ENCODE results near the gene LRRC2. TPM values are rescaled to one million over a fixed set of nuclear protein-coding genes. Genes with fewer than 3 reads are reported as not detected.
"Not testable (repeated sequence)": the region's sequence is repeated elsewhere in the genome, so short reads cannot be mapped to it uniquely, and the experiment has no call there.

The LRRC2 gene
- total RNA-seq, 1 donor from 2014 or later, result not detected

DNA sequence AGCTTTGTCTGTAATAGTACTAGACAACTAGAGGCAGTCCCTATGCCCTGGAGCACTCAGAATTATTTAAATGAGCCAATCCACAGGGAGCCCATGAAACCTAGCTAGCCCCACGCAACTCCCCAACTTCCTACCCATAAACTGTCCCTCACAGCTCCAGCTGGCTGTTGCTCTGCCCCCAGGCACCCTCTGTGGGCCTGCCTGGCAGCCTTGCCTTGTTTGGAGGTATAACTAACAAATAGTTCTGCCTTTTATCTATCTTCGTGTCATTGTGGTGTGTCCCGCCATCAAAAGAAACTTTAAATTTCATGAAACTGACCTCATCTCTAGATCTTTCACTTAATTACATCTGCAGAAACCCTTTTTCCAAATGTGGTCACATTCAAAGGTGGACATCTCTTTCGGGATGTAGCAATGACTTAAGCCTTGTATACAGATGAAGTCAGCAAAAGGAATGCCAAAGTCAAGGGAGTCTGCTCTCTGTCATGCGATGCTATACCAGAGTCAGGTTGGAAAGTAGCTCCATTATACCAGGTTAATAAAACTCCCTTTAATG lies 70.1 kb downstream of the LRRC2 start:
- Mint-ChIP-seq H3K4me1 (ENCODE audit: low read depth) (peaks cover 5% of the 10 kb centered on the region), H3K27ac (no peak overlapping the region), H3K27me3 (peaks cover 3% of the 10 kb centered on the region), H3K36me3 (ENCODE audit: insufficient read depth) (peaks cover 1% of the 10 kb centered on the region), H3K9me3 (ENCODE audit: low read depth) (no peaks in the 10 kb centered on the region), H3K4me3 (ENCODE audit: low read depth) (no peak overlapping the region)
- DNase-seq (ENCODE audit: low spot score, unreplicated experiment), result no peak
- TF ChIP-seq, protein P1, sequence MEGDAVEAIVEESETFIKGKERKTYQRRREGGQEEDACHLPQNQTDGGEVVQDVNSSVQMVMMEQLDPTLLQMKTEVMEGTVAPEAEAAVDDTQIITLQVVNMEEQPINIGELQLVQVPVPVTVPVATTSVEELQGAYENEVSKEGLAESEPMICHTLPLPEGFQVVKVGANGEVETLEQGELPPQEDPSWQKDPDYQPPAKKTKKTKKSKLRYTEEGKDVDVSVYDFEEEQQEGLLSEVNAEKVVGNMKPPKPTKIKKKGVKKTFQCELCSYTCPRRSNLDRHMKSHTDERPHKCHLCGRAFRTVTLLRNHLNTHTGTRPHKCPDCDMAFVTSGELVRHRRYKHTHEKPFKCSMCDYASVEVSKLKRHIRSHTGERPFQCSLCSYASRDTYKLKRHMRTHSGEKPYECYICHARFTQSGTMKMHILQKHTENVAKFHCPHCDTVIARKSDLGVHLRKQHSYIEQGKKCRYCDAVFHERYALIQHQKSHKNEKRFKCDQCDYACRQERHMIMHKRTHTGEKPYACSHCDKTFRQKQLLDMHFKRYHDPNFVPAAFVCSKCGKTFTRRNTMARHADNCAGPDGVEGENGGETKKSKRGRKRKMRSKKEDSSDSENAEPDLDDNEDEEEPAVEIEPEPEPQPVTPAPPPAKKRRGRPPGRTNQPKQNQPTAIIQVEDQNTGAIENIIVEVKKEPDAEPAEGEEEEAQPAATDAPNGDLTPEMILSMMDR (IDR thresholded peaks at IDR 0.05; ENCODE audit: unreplicated experiment), result no peak

DNA sequence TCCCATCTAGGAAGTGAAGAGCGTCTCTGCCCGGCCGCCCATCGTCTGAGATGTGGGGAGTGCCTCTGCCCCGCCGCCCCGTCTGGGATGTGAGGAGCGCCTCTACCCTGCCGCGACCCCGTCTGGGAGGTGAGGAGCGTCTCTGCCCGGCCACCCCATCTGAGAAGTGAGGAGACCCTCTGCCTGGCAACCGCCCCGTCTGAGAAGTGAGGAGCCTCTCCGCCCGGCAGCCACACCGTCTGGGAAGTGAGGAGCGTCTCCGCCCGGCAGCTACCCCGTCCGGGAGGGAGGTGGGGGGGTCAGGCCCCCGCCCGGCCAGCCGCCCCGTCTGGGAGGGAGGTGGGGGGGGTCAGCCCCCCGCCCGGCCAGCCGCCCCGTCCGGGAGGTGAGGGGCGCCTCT lies 71.6 kb downstream of the LRRC2 start:
- not testable (repeated sequence) for DNase-seq (ENCODE audit: low spot score, unreplicated experiment); H3K27me3 Mint-ChIP-seq; H3K36me3 Mint-ChIP-seq (ENCODE audit: insufficient read depth); H3K4me3 Mint-ChIP-seq (ENCODE audit: low read depth); H3K9me3 Mint-ChIP-seq (ENCODE audit: low read depth); H3K4me1 Mint-ChIP-seq (ENCODE audit: low read depth); H3K27ac Mint-ChIP-seq

DNA sequence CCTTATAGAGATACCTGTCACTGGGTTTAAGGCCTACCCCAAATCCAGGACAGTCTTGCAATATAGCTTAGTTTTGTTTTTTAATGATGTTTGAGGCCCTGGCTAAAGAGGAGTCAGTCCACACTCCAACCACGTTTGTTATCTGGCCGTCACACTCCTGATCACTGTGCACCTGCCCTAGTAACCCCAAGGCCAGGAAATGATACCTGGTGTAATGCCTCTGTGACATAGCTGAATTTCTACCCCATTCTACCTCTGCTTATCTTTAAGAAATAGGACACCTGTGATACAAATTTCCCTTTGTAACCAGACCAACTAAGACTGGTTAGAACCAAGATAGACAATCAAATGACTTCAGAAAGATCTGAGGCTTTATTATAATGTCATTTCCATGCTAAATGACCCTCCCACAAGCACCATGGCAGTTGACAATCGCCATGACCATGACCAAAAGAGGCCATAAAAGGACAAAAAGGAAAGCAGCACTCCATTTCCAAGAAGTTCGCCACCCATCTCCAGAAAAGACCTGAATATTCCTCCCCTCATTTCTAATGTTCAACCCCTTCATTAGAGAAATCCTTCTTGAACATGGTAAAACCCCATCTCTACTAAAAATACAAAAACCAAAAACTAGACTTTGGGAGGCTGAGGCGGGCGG lies 73.1 kb downstream of the LRRC2 start:
- Mint-ChIP-seq H3K27ac (no peak overlapping the region), H3K27me3 (peaks cover 3% of the 10 kb centered on the region), H3K9me3 (ENCODE audit: low read depth) (no peaks in the 10 kb centered on the region), H3K4me3 (ENCODE audit: low read depth) (no peak overlapping the region), H3K4me1 (ENCODE audit: low read depth) (peaks cover 11% of the 10 kb centered on the region), H3K36me3 (ENCODE audit: insufficient read depth) (peaks cover 1% of the 10 kb centered on the region)
- TF ChIP-seq, protein P1 (IDR thresholded peaks at IDR 0.05; ENCODE audit: unreplicated experiment), result no peak
- DNase-seq (ENCODE audit: low spot score, unreplicated experiment), result no peak

DNA sequence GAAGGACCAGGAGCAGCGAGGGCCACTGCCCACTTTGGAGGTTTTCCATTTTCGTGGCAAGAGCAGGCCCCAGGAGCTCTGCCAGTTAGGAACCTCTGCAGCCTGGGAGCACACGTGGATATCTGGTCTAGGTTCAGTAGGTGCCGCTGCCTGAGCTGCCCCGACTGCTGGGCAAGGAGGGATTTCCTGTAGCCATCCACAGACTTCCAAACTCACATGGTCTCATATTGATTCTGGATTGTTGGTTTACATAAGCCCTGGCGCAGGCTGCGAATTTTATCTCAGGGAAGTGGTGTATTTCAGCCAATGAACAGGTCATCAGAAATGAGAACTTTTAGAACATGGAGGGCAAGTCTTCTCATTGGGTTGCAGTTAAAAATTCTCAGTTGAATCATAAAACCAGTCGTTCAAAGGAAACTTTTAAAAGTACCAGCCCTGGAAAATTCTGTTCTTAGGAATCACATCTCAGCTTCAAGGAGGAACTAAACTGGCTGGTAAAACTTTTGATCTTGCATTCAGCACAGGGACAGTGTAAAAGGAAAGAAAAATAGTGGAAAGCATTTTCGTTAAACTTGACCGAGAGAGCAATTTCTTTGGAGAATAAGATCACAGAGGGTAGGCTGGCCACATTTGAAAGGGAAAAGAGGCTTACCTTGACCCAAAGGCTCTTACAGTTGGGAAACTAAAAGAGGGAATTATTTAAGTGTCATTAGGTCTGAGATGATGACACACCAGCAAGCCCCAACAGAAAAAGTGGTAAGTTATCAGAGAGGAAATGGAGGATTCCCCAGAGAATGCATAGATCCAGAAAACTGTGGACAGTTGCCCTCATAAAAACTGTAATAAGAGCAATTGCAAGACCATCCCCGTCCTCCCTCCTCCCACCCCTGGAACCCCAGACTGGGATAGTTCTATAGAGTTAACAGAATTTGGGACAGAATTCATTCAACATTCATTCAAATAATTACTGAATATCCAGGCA lies 74.7 kb downstream of the LRRC2 start:
- Mint-ChIP-seq H3K4me1 (ENCODE audit: low read depth) (peaks cover 13% of the 10 kb centered on the region), H3K27ac (no peak overlapping the region), H3K4me3 (ENCODE audit: low read depth) (no peak overlapping the region), H3K27me3 (peaks cover 3% of the 10 kb centered on the region), H3K36me3 (ENCODE audit: insufficient read depth) (peaks cover 1% of the 10 kb centered on the region), H3K9me3 (ENCODE audit: low read depth) (no peaks in the 10 kb centered on the region)
- DNase-seq (ENCODE audit: low spot score, unreplicated experiment), result no peak
- TF ChIP-seq, protein P1 (IDR thresholded peaks at IDR 0.05; ENCODE audit: unreplicated experiment), result no peak

DNA sequence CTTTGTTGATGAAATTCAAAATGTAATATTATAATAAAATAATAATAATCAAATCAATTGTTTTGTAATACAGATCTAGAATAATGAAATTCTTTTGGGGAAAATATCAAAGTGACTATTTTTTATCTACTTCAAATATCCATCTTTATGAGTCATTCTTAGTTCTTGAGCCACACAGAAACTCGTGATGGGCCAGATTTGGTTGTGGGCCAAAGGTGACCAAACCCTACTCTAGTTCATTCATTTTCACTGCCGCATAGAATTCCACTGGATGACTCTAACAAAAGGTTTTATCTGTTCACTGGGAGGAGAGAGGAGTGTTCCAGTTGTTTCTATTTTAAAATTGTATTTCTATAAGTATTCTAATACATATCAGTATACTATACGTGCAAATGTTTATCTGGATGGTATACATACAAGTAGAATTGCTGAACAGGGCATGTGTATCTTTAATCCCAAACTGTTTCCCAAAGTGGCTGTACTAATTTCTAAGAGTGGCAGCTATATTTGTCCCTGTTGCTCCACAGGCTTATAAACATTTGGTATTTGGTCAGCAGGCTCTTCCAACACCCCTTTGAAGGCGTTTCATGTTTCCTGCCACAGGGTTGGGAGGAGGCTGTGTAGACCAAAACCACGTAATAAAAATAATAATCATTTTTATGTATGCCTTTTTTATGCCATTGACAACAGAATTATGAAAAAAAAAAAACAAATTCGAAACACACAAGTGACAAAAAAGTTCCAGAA lies 75.6 kb downstream of the LRRC2 start:
- DNase-seq (ENCODE audit: low spot score, unreplicated experiment), result no peak
- peaks cover 21% of the 10 kb centered on the region for H3K4me1 Mint-ChIP-seq (ENCODE audit: low read depth)
- H3K27ac Mint-ChIP-seq, result no peak overlapping the region
- peaks cover 1% of the 10 kb centered on the region for H3K36me3 Mint-ChIP-seq (ENCODE audit: insufficient read depth)
- H3K27me3 Mint-ChIP-seq, result peaks cover 3% of the 10 kb centered on the region
- no peak overlapping the region for H3K4me3 Mint-ChIP-seq (ENCODE audit: low read depth)
- TF ChIP-seq, protein P1 (IDR thresholded peaks at IDR 0.05; ENCODE audit: unreplicated experiment), result no peak
- no peaks in the 10 kb centered on the region for H3K9me3 Mint-ChIP-seq (ENCODE audit: low read depth)

Measured in progenitor cell of endocrine pancreas (in vitro differentiated cells).